GM21737 (cell line): ENCODE results near the gene AP4M1.

Experiments
- ATAC-seq: cut with Tn5 transposase; IDR thresholded peaks from one replicate; pipeline ENCODE4 v1.9.1; 2021; ENCODE audit warnings: mild to moderate bottlenecking, moderate library complexity; ENCODE audit not compliant: unreplicated experiment

Gene AP4M1

GRCh38 chr7:100107125-100107737 is 5.8 kb downstream of the AP4M1 start:
- ATAC-seq = no peak

GRCh38 chr7:100107890-100108289 is 6.4 kb downstream of the AP4M1 start:
- no peak for ATAC-seq

GRCh38 chr7:100109521-100110163 is 8.2 kb downstream of the AP4M1 start:
- ATAC-seq = no peak

- no peak for ATAC-seq
These were observed 9.7 kb downstream of the AP4M1 start for GRCh38 chr7:100111156-100111555.

- no peak for ATAC-seq
These were observed 10.5 kb downstream of the AP4M1 start for GRCh38 chr7:100111914-100112313.

GRCh38 chr7:100115026-100115425 is 13.6 kb downstream of the AP4M1 start:
- no peak for ATAC-seq

- no peak for ATAC-seq
These were observed 17.1 kb downstream of the AP4M1 start for GRCh38 chr7:100118388-100119071.

- peak; percentile 72 for ATAC-seq
These were observed 17.9 kb downstream of the AP4M1 start, which contains the start of the genes CNPY4 and TAF6 for GRCh38 chr7:100119072-100119969. Gene CNPY4 (plus strand): TSS chr7:100119634. CDS start chr7:100119745, 111 bp downstream. Gene TAF6 (minus strand): TSS chr7:100119358. CDS start chr7:100114209, 5,149 bp downstream.

- ATAC-seq = peak; percentile 31
These were observed 18.7 kb downstream of the AP4M1 start for GRCh38 chr7:100119970-100120732.

GRCh38 chr7:100120733-100121036 is 19.2 kb downstream of the AP4M1 start:
- no peak for ATAC-seq

GRCh38 chr7:100122067-100122466 is 20.6 kb downstream of the AP4M1 start:
- ATAC-seq = no peak

GRCh38 chr7:100122568-100122967 is 21.1 kb downstream of the AP4M1 start:
- ATAC-seq = no peak

GRCh38 chr7:100124301-100125230 is 23.1 kb downstream of the AP4M1 start:
- ATAC-seq = no peak

GRCh38 chr7:100126239-100126930 is 24.9 kb downstream of the AP4M1 start:
- no peak for ATAC-seq

- peak; percentile 57 for ATAC-seq
These were observed 25.8 kb downstream of the AP4M1 start, which contains the start of gene MBLAC1 for GRCh38 chr7:100126931-100127865. Gene MBLAC1 (plus strand): TSS chr7:100126967. CDS start chr7:100127396, 429 bp downstream.

GRCh38 chr7:100127866-100128636 is 26.6 kb downstream of the AP4M1 start:
- ATAC-seq = no peak

- no peak for ATAC-seq
These were observed 27.2 kb downstream of the AP4M1 start for GRCh38 chr7:100128637-100128963.
